A549 (cell line): ENCODE measurements around the gene MND1. TPM values are rescaled to one million over a fixed set of nuclear protein-coding genes. Genes with fewer than 3 reads are reported as not detected.

Experiments
- ATAC-seq, 2 experiments: fragments of 200-7000 bp in 1 of 2; fragments of >200 bp in 1 of 2; cut with Nextera tagmentation in 1 of 2; cut with Tn5 transposase in 1 of 2; 3 replicates each; pipeline versions ENCODE4 v1.8.0 to v1.9.1; 2018 to 2020; ENCODE audit warnings: mild to moderate bottlenecking in 1 of 2, moderate library complexity in 1 of 2
- CTCF ChIA-PET: fragments of 300-600 bp; sonication (Branson Sonifier 250); formaldehyde crosslinking; extraction: SDS; loops from one replicate; lab custom pipeline; 2021; ENCODE audit warnings: antibody characterized with exemption, inconsistent platforms; lab: Yijun Ruan, JAX
- POLR2A ChIA-PET: fragments of 350-600 bp; formaldehyde crosslinking; extraction: SDS; loops from one replicate; lab custom pipeline; 2021; ENCODE audit warnings: antibody characterized with exemption, inconsistent platforms; lab: Yijun Ruan, JAX
- DNase-seq, 2 experiments: peaks; one replicate each; pipeline versions ENCODE4 v3.0.0 to v3.0.0-alpha.2; 2011 to 2016; ENCODE audit warnings: low read depth in 1 of 2, low spot score in 1 of 2
- FAIRE-seq: peaks from 2 replicates; lab custom pipeline; 2011; peaks lifted over from hg19 to GRCh38; lab: Jason Lieb, UNC
- H3K27ac ChIP-seq, 2 experiments: fragments of >200 bp; sonication (Bioruptor Twin); formaldehyde crosslinking; 3 replicates each; pipeline ENCODE4 v1.5.1; 2016 to 2017
- H3K4me1 ChIP-seq: fragments of >200 bp; sonication (Bioruptor Twin); formaldehyde crosslinking; 3 replicates; pipeline ENCODE4 v1.6.1; 2016
- H3K4me2 ChIP-seq: fragments of >200 bp; sonication (Bioruptor Twin); formaldehyde crosslinking; 3 replicates; pipeline ENCODE4 v1.6.1; 2016
- H3K4me3 ChIP-seq: fragments of >200 bp; sonication (Bioruptor Twin); formaldehyde crosslinking; 3 replicates; pipeline ENCODE4 v1.5.1; 2016
- H3K9me3 ChIP-seq: fragments of >200 bp; sonication (Bioruptor Twin); formaldehyde crosslinking; 3 replicates; pipeline ENCODE4 v1.6.1; 2016
- BHLHE40 ChIP-seq: IDR thresholded peaks from 2 replicates; pipeline ENCODE4 v1.6.1; 2012; ENCODE audit warnings: low read depth, low read length, inconsistent platforms
- CBX8 ChIP-seq: fragments of 200-600 bp; sonication (generic); IDR thresholded peaks from 2 replicates; pipeline ENCODE4 v1.6.1; 2016
- CHD4 ChIP-seq: fragments of 200-600 bp; sonication (generic); IDR thresholded peaks from 2 replicates; pipeline ENCODE4 v1.6.1; 2016; ENCODE audit warnings: antibody characterized with exemption, mild to moderate bottlenecking, borderline replicate concordance
- EP300 ChIP-seq, 2 experiments: fragments of >200 bp; sonication (Bioruptor Twin); formaldehyde crosslinking; IDR thresholded peaks; 2 replicates in 1 of 2; 3 replicates in 1 of 2; pipeline ENCODE4 v1.6.1; 2016 to 2017
- FOSB ChIP-seq: fragments of 250-450 bp; sonication (Bioruptor Pico); IDR thresholded peaks from 2 replicates; pipeline ENCODE4 v1.5.0; 2020; ENCODE audit warnings: mild to moderate bottlenecking, moderate library complexity
- FOXS1 ChIP-seq: fragments of 250-450 bp; sonication (Bioruptor Pico); IDR thresholded peaks from 2 replicates; pipeline ENCODE4 v1.5.0; 2020; ENCODE audit warnings: mild to moderate bottlenecking, moderate library complexity
- HDAC2 ChIP-seq: fragments of 200-600 bp; sonication (generic); IDR thresholded peaks from 2 replicates; pipeline ENCODE4 v1.6.1; 2016
- HEYL ChIP-seq: fragments of 250-450 bp; sonication (Bioruptor Pico); IDR thresholded peaks from 2 replicates; pipeline ENCODE4 v1.8.0; 2021; ENCODE audit warnings: mild to moderate bottlenecking, moderate library complexity
- HOXA7 ChIP-seq: fragments of 250-450 bp; sonication (Bioruptor Pico); IDR thresholded peaks from 2 replicates; pipeline ENCODE4 v1.5.0; 2020; ENCODE audit warnings: mild to moderate bottlenecking, moderate library complexity
- HOXB13 ChIP-seq: fragments of 250-450 bp; sonication (Bioruptor Pico); IDR thresholded peaks from 2 replicates; pipeline ENCODE4 v1.5.0; 2020; ENCODE audit warnings: low read depth, mild to moderate bottlenecking, moderate library complexity
- HOXB5 ChIP-seq: fragments of 250-450 bp; sonication (Bioruptor Pico); IDR thresholded peaks from 2 replicates; pipeline ENCODE4 v1.5.0; 2020; ENCODE audit warnings: mild to moderate bottlenecking, moderate library complexity
- NFE2L2 ChIP-seq: fragments of 150-350 bp; conservative IDR thresholded peaks from 2 replicates; pipeline ENCODE4 v1.6.1; 2014; ENCODE audit warnings: low read length
- PHF8 ChIP-seq: fragments of 200-600 bp; sonication (generic); IDR thresholded peaks from 2 replicates; pipeline ENCODE4 v1.6.1; 2016; ENCODE audit warnings: low read depth, mild to moderate bottlenecking, antibody characterized with exemption, moderate library complexity, borderline replicate concordance
- POLR2A ChIP-seq: IDR thresholded peaks from 2 replicates; pipeline ENCODE4 v1.6.1; 2012; ENCODE audit warnings: mild to moderate bottlenecking, low read length
- RAD21 ChIP-seq, 2 experiments: fragments of >200 bp in 1 of 2; sonication (Bioruptor Twin) in 1 of 2; formaldehyde crosslinking in 1 of 2; IDR thresholded peaks in 1 of 2; conservative IDR thresholded peaks in 1 of 2; 2 replicates in 1 of 2; 3 replicates in 1 of 2; pipeline ENCODE4 v1.6.1; 2012 to 2018; ENCODE audit warnings: inconsistent platforms in 1 of 2
- RARB ChIP-seq: fragments of 250-450 bp; sonication (Bioruptor Pico); IDR thresholded peaks from 2 replicates; pipeline ENCODE4 v1.8.0; 2021; ENCODE audit warnings: mild to moderate bottlenecking, moderate library complexity
- SMC3 ChIP-seq: fragments of >200 bp; sonication (Bioruptor Twin); formaldehyde crosslinking; IDR thresholded peaks from 3 replicates; pipeline ENCODE4 v1.6.1; 2018; ENCODE audit warnings: inconsistent platforms
- TFCP2L1 ChIP-seq: fragments of 250-450 bp; sonication (Bioruptor Pico); IDR thresholded peaks from 2 replicates; pipeline ENCODE4 v1.5.0; 2021; ENCODE audit warnings: mild to moderate bottlenecking
- ZFP36 ChIP-seq: fragments of 450-650 bp; IDR thresholded peaks from 2 replicates; pipeline ENCODE4 v1.6.1; 2014; ENCODE audit warnings: borderline replicate concordance; ENCODE audit not compliant: partially characterized antibody
- WGBS: methylation state at CpG from one replicate; pipeline ENCODE4 v1.1.6; 2017; ENCODE audit errors: missing lambda C conversion rate; 5-methylcytosine and 5-hydroxymethylcytosine counted together
- polyA plus RNA-seq, 4 experiments: library from polyadenylated mRNA; depleted of rRNA in 3 of 4; stranded (reverse); fragments of >200 nt; fragmentation: RNase III in 1 of 4; extraction: RNeasy Plus Mini Kit Qiagen cat#74134 plus additional on column Dnase treatment in 1 of 4; gene quantifications; 2 replicates in 3 of 4; 3 replicates in 1 of 4; pipeline ENCODE4 v1.2.3, GENCODE V29; 2011 to 2017
- TF ChIP-seq, protein P1 (sequence below): fragments of 250-450 bp; sonication (Bioruptor Pico); IDR thresholded peaks from 2 replicates; pipeline ENCODE4 v1.5.0; 2020; ENCODE audit warnings: low read depth, mild to moderate bottlenecking, moderate library complexity
- TF ChIP-seq, protein P2 (sequence below): fragments of >200 bp; sonication (Bioruptor Twin); formaldehyde crosslinking; IDR thresholded peaks from 3 replicates; pipeline ENCODE4 v1.6.1; 2016
- TF ChIP-seq, protein P3 (sequence below): fragments of 450-650 bp; IDR thresholded peaks from 2 replicates; pipeline ENCODE4 v1.6.1; 2014; ENCODE audit warnings: antibody characterized with exemption
- TF ChIP-seq, protein P4 (sequence below): fragments of 200-600 bp; sonication (generic); IDR thresholded peaks from 2 replicates; pipeline ENCODE4 v1.6.1; 2016; ENCODE audit warnings: antibody characterized with exemption, mild to moderate bottlenecking, moderate library complexity

Gene MND1
- polyA plus RNA-seq, 2 of the 4 experiments (the other 2 are of a cell fraction) = 16.3 to 16.6 TPM

DNA sequence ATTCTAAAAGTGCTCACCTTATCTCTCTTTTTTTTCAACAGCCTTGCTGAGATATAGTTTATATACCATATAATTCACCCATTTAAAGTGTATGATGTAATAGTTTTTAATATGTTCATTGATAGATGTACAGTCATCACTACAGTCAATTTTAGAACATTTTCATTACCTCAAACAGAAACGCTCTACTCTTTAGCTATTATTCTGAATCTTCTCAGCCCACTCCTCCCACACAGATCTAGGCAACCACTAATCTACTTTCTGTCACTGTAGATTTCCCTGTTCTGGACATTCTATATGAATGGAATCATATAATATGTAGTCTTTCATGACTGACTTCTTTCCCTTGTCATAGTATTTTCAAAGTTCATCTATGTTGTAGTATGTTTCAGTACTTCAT is 22.6 kb downstream of the MND1 start:
- Histone ChIP-seq H3K4me2 (no peak overlapping the region), H3K27ac (no peak overlapping the region), H3K9me3 (no peaks in the 10 kb centered on the region; the same call in 2 of the 3 replicates), H3K4me1 (no peaks in the 10 kb centered on the region), H3K4me3 (no peak overlapping the region)
- FAIRE-seq (no peak), ATAC-seq (no peak), DNase-seq (no peak)
- ChIA-PET POLR2A (no interaction called here), CTCF (no interaction called here)
- 92% methylated on average over 1 of the region's 1 CpG for WGBS
- TF ChIP-seq HOXB13 (no peak), SMC3 (no peak), ZFP36 (no peak), FOXS1 (CRISPR knock-in tag) (no peak), CHD4 (no peak), CBX8 (no peak)

DNA sequence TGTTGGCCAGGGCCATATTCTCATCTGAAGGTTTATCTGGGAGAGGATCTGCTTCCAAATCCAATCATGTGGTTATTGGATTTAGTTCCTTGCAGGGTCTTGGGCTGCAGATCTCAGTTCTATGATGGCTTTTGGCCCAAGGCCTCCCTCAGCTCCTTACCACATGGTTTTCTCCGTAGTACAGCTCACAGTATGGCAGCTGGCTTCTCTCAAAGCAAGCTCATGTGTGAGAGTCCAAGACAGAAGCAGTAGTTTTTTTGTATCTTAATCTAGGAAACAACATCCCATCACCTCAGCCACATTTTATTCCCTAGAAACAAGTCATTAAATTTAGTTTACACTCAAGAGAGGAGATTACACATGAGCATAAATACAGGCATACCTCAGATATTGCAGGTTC is 24.5 kb downstream of the MND1 start:
- CTCF ChIA-PET = no interaction called here
- Histone ChIP-seq H3K4me3 (no peak overlapping the region), H3K27ac (no peak overlapping the region), H3K4me2 (no peak overlapping the region), H3K9me3 (no peaks in the 10 kb centered on the region; the same call in 2 of the 3 replicates), H3K4me1 (no peaks in the 10 kb centered on the region)
- POLR2A ChIA-PET = no interaction called here
- DNase-seq (no peak), ATAC-seq (no peak), FAIRE-seq (no peak)
- WGBS = 77% methylated on average over 1 of the region's 1 CpG
- no peak for TF ChIP-seq NFE2L2
- TF ChIP-seq ZFP36 = no peak
- TF ChIP-seq HOXB5 (CRISPR knock-in tag) = no peak
- no peak for TF ChIP-seq HOXA7 (CRISPR knock-in tag)
- TF ChIP-seq SMC3 = no peak
- TF ChIP-seq, protein P1, sequence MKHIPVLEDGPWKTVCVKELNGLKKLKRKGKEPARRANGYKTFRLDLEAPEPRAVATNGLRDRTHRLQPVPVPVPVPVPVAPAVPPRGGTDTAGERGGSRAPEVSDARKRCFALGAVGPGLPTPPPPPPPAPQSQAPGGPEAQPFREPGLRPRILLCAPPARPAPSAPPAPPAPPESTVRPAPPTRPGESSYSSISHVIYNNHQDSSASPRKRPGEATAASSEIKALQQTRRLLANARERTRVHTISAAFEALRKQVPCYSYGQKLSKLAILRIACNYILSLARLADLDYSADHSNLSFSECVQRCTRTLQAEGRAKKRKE (CRISPR knock-in tag) = no peak
- TF ChIP-seq FOSB (CRISPR knock-in tag) = no peak
- no peak for TF ChIP-seq HOXB13
- no peak for TF ChIP-seq EP300 (IDR thresholded peaks at IDR 0.05)
- TF ChIP-seq, protein P2, sequence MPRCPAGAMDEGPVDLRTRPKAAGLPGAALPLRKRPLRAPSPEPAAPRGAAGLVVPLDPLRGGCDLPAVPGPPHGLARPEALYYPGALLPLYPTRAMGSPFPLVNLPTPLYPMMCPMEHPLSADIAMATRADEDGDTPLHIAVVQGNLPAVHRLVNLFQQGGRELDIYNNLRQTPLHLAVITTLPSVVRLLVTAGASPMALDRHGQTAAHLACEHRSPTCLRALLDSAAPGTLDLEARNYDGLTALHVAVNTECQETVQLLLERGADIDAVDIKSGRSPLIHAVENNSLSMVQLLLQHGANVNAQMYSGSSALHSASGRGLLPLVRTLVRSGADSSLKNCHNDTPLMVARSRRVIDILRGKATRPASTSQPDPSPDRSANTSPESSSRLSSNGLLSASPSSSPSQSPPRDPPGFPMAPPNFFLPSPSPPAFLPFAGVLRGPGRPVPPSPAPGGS = no peak
- no peak for TF ChIP-seq RARB (CRISPR knock-in tag)
- TF ChIP-seq POLR2A = no peak
- no peak for TF ChIP-seq HDAC2
- TF ChIP-seq RAD21 (conservative IDR thresholded peaks at IDR 0.05 in 1 of 2, IDR thresholded peaks at IDR 0.05 in 1 of 2) = no peak
- no peak for TF ChIP-seq FOXS1 (CRISPR knock-in tag)
- no peak for TF ChIP-seq PHF8
- TF ChIP-seq HEYL (CRISPR knock-in tag) = no peak

DNA sequence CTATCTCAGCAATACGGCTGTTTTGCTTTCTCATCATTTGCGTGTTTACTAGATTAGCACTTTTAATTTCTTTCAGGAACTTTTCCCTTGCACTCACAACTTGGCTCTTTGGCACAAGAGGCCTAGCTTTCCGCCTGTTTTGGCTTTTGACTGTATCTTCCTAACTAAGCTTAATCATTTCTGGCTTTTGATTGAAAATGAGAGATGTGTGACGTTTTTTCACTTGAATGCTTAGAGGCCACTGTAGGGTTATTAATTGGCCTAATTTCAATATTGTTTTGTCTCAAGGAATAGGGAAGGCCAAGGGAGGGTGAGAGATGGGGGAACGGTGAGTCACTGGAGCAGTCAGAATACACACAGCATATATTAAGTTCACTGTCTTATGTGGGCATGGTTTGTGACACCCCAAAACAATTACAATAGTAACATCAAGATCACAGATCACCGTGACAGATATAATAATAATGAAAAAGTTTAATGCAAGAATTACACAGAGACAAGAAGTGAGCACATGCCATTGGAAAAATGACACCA is 27.3 kb downstream of the MND1 start:
- H3K9me3 ChIP-seq = no peaks in the 10 kb centered on the region; the same call in 2 of the 3 replicates
- ATAC-seq (no peak), DNase-seq (no peak), FAIRE-seq (no peak)
- H3K4me3 ChIP-seq = no peak overlapping the region
- no peaks in the 10 kb centered on the region for H3K4me1 ChIP-seq
- H3K27ac ChIP-seq = no peak overlapping the region
- TF ChIP-seq, protein P3, sequence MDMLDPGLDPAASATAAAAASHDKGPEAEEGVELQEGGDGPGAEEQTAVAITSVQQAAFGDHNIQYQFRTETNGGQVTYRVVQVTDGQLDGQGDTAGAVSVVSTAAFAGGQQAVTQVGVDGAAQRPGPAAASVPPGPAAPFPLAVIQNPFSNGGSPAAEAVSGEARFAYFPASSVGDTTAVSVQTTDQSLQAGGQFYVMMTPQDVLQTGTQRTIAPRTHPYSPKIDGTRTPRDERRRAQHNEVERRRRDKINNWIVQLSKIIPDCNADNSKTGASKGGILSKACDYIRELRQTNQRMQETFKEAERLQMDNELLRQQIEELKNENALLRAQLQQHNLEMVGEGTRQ = no peak
- TF ChIP-seq, protein P4, sequence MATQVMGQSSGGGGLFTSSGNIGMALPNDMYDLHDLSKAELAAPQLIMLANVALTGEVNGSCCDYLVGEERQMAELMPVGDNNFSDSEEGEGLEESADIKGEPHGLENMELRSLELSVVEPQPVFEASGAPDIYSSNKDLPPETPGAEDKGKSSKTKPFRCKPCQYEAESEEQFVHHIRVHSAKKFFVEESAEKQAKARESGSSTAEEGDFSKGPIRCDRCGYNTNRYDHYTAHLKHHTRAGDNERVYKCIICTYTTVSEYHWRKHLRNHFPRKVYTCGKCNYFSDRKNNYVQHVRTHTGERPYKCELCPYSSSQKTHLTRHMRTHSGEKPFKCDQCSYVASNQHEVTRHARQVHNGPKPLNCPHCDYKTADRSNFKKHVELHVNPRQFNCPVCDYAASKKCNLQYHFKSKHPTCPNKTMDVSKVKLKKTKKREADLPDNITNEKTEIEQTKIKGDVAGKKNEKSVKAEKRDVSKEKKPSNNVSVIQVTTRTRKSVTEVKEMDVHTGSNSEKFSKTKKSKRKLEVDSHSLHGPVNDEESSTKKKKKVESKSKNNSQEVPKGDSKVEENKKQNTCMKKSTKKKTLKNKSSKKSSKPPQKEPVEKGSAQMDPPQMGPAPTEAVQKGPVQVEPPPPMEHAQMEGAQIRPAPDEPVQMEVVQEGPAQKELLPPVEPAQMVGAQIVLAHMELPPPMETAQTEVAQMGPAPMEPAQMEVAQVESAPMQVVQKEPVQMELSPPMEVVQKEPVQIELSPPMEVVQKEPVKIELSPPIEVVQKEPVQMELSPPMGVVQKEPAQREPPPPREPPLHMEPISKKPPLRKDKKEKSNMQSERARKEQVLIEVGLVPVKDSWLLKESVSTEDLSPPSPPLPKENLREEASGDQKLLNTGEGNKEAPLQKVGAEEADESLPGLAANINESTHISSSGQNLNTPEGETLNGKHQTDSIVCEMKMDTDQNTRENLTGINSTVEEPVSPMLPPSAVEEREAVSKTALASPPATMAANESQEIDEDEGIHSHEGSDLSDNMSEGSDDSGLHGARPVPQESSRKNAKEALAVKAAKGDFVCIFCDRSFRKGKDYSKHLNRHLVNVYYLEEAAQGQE = no peak
- TF ChIP-seq BHLHE40 = no peak
- no peak for TF ChIP-seq POLR2A
- no peak for TF ChIP-seq HOXB5 (CRISPR knock-in tag)
- no peak for TF ChIP-seq TFCP2L1 (CRISPR knock-in tag)
- ChIA-PET CTCF (interaction anchor here (1.3 to 1.4 kb wide), 2 partner anchors 12 to 17 kb away, joined by 3 read pairs; no protein-coding TSS in a partner anchor), POLR2A (no interaction called here)
- no peak overlapping the region for H3K4me2 ChIP-seq
- 92% methylated on average over 6 of the region's 6 CpGs for WGBS
